Stomach (tissue), 9 donors: Measurements from ENCODE around the gene CHAF1A. TPM values are rescaled to one million over a fixed set of nuclear protein-coding genes. Genes with fewer than 3 reads are reported as not detected.

ENCODE experiments used
- DNase-seq, 2 donors: peaks; one replicate each; pipeline versions ENCODE4 v3.0.0 to v3.0.0-alpha.2; 2013 to 2019
- H3K27ac ChIP-seq, 5 donors: fragments of 200-600 bp in 4 of 5; sonication (generic) in 4 of 5; one replicate each; pipeline ENCODE4 v1.5.1; 2013 to 2019; ENCODE audit warnings: mild to moderate bottlenecking in 1 of 5, moderate library complexity in 1 of 5
- H3K27me3 ChIP-seq, 3 donors: fragments of 200-600 bp; sonication (generic); one replicate each; pipeline ENCODE4 v1.5.1; 2017 to 2019; ENCODE audit warnings: mixed run types in 1 of 3
- H3K36me3 ChIP-seq, 4 donors: fragments of 200-600 bp; sonication (generic); 1 replicate in 3 of 4; 2 replicates in 1 of 4; pipeline ENCODE4 v1.5.1; 2016 to 2019
- H3K4me1 ChIP-seq, 4 donors: fragments of 200-600 bp; sonication (generic); one replicate each; pipeline ENCODE4 v1.5.1; 2016 to 2019
- H3K4me3 ChIP-seq, 4 donors: fragments of 200-600 bp; sonication (generic) in 3 of 4; one replicate each; pipeline ENCODE4 v1.5.1; 2016 to 2019; ENCODE audit warnings: mild to moderate bottlenecking in 1 of 4
- H3K9me3 ChIP-seq, 4 donors: fragments of 200-600 bp; sonication (generic); one replicate each; pipeline ENCODE4 v1.5.1; 2016 to 2019
- CTCF ChIP-seq, 7 experiments: fragments of 450-650 bp in 4 of 7; fragments of 200-600 bp in 3 of 7; sonication (generic) in 3 of 7; IDR thresholded peaks; one replicate each; pipeline ENCODE4 v1.5.1; 2016 to 2019; ENCODE audit warnings: antibody characterized with exemption in 7 of 7, control low read depth in 2 of 7, mild to moderate bottlenecking in 1 of 7
- EP300 ChIP-seq: sonication (generic); formaldehyde crosslinking; IDR thresholded peaks from one replicate; pipeline ENCODE4 v1.6.1; 2017; ENCODE audit warnings: antibody characterized with exemption
- POLR2A ChIP-seq, 4 donors: fragments of 450-650 bp; IDR thresholded peaks; one replicate each; pipeline ENCODE4 v1.6.1; 2016; ENCODE audit warnings: antibody characterized with exemption in 4 of 4, control low read depth in 2 of 4, mild to moderate bottlenecking in 1 of 4, moderate library complexity in 1 of 4
- POLR2AphosphoS5 ChIP-seq, 3 donors: sonication (generic); formaldehyde crosslinking; IDR thresholded peaks; one replicate each; pipeline ENCODE4 v1.6.1; 2016; ENCODE audit warnings: antibody characterized with exemption in 3 of 3
- WGBS, 5 donors: extraction: QIAGEN DNeasy Blood & Tissue Kit in 3 of 5; methylation state at CpG; one replicate each; pipeline versions ENCODE4 v1.1.5 to v1.1.7; 2013 to 2018; 5-methylcytosine and 5-hydroxymethylcytosine counted together
- intact Hi-C: fragments of 100-400 bp; cut with DNase I; formaldehyde crosslinking; loops from one replicate; pipeline ENCODE4 v1.15.1; 2023; ENCODE audit warnings: low total_unique reads
- polyA plus RNA-seq, 3 donors: library from polyadenylated mRNA; stranded (reverse); fragments of 200-250 nt; gene quantifications; one replicate each; pipeline ENCODE4 v1.2.3, GENCODE V29; 2013
- total RNA-seq, 5 donors: library from RNA; depleted of rRNA; stranded (reverse); fragments of >200 nt; gene quantifications; one replicate each; pipeline versions ENCODE4 v1.1.0 to v1.2.3, GENCODE V29; 2014 to 2016
- donor health status: healthy with polysubstance abuse.
- donor health status: Bipolar disorder and iron deficiency.
- donor health status: healthy.

CHAF1A gene
- total and polyA plus RNA-seq, 8 donors = 1.8 to 100 (median 6.5) TPM

- no peak for TF ChIP-seq CTCF (IDR thresholded peaks at IDR 0.05)
- Histone ChIP-seq H3K27me3 (no peaks in the 10 kb centered on the region), H3K27ac (no peak overlapping the region), H3K4me3 (no peak overlapping the region), H3K36me3 (peaks cover 2 to 92% (median 69%) of the 10 kb centered on the region in 4 donors), H3K4me1 (no peaks in the 10 kb centered on the region), H3K9me3 (no peaks in the 10 kb centered on the region)
- intact Hi-C loops = no loop called here
- DNase-seq = no peak
- 89 to 92% (median 91%) methylated on average over 19 of the region's 19 CpGs for WGBS, 5 donors
Measured at GRCh38 chr19:4483385-4483784, 80.9 kb downstream of the CHAF1A start.

- Histone ChIP-seq H3K27me3 (no peaks in the 10 kb centered on the region), H3K4me3 (no peak overlapping the region), H3K36me3 (peaks cover 33 to 90% (median 81%) of the 10 kb centered on the region in 4 donors), H3K27ac (no peak overlapping the region), H3K9me3 (no peaks in the 10 kb centered on the region), H3K4me1 (no peaks in the 10 kb centered on the region)
- intact Hi-C loops = no loop called here
- TF ChIP-seq CTCF (IDR thresholded peaks at IDR 0.05) = no peak
- no peak for TF ChIP-seq POLR2A (IDR thresholded peaks at IDR 0.05)
- no peak for TF ChIP-seq POLR2AphosphoS5 (IDR thresholded peaks at IDR 0.05)
- TF ChIP-seq EP300 = no peak
- no peak for DNase-seq
- WGBS, 5 donors = 74 to 88% (median 79%) methylated on average over 11 of the region's 11 CpGs
Measured at GRCh38 chr19:4487572-4487971, 85.1 kb downstream of the CHAF1A start.

GRCh38 chr19:4488496-4488895, 86.1 kb downstream of the CHAF1A start:
- WGBS, 5 donors = 93 to 97% (median 96%) methylated on average over 29 of the region's 29 CpGs
- TF ChIP-seq EP300 (no peak), POLR2A (IDR thresholded peaks at IDR 0.05) (no peak), POLR2AphosphoS5 (IDR thresholded peaks at IDR 0.05) (no peak), CTCF (IDR thresholded peaks at IDR 0.05) (no peak)

GRCh38 chr19:4491446-4491845, 89.0 kb downstream of the CHAF1A start:
- Histone ChIP-seq H3K4me1 (no peaks in the 10 kb centered on the region), H3K36me3 (peaks cover 58 to 94% (median 93%) of the 10 kb centered on the region in 4 donors), H3K27me3 (no peaks in the 10 kb centered on the region), H3K27ac (no peak overlapping the region), H3K9me3 (no peaks in the 10 kb centered on the region), H3K4me3 (no peak overlapping the region)
- intact Hi-C loops = no loop called here
- WGBS, 5 donors = 94 to 98% (median 97%) methylated on average over 21 of the region's 21 CpGs
- no peak for DNase-seq
- TF ChIP-seq POLR2AphosphoS5 (IDR thresholded peaks at IDR 0.05) = no peak
- no peak for TF ChIP-seq POLR2A (IDR thresholded peaks at IDR 0.05)
- TF ChIP-seq CTCF (IDR thresholded peaks at IDR 0.05) = no peak
- no peak for TF ChIP-seq EP300

More at GRCh38 chr19:4488496-4488895, 86.1 kb downstream of the CHAF1A start:
- Histone ChIP-seq H3K36me3 (peaks cover 36 to 86% (median 78%) of the 10 kb centered on the region in 4 donors), H3K4me1 (no peaks in the 10 kb centered on the region), H3K27me3 (no peaks in the 10 kb centered on the region), H3K4me3 (no peak overlapping the region), H3K27ac (no peak overlapping the region), H3K9me3 (no peaks in the 10 kb centered on the region)
- DNase-seq = no peak
- intact Hi-C loops = no loop called here
